ENCODE measurements around the gene EMX2. TPM values are rescaled to one million over a fixed set of nuclear protein-coding genes. Genes with fewer than 3 reads are reported as not detected.

The EMX2 gene
- total and polyA plus RNA-seq, 2 experiments from 2014 or later = not detected

GRCh38 chr10:117565068-117565467, 22.5 kb downstream of the EMX2 start:
- Histone ChIP-seq H3K4me3 (no peak overlapping the region), H3F3A (replicated peaks; ENCODE audit: low read depth) (no peaks in the 10 kb centered on the region), H3K79me2 (replicated peaks; ENCODE audit: insufficient read depth) (no peaks in the 10 kb centered on the region), H3K36me3 (ENCODE audit: insufficient read depth) (no peaks in the 10 kb centered on the region), H3K4me2 (no peak overlapping the region), H2AFZ (no peak overlapping the region; the same call in 1 of the 2 replicates), H4K20me1 (replicated peaks; ENCODE audit: insufficient read depth) (no peaks in the 10 kb centered on the region), H3K4me1 (ENCODE audit: insufficient read depth) (no peaks in the 10 kb centered on the region), H3K27ac (ENCODE audit: low read depth) (no peak overlapping the region), H3K27me3 (ENCODE audit: insufficient read depth) (no peaks in the 10 kb centered on the region), H3K9me2 (ENCODE audit: insufficient read depth) (no peaks in the 10 kb centered on the region)
- H3K4me1 Mint-ChIP-seq = peaks cover 12% of the 10 kb centered on the region
- no peak for DNase-seq (ENCODE audit: low spot score)
- no peaks in the 10 kb centered on the region for H3K36me3 Mint-ChIP-seq (ENCODE audit: low read depth)
- no peak overlapping the region for H3K4me3 Mint-ChIP-seq
- ATAC-seq = no peak
- H3K9me3 Mint-ChIP-seq = no peaks in the 10 kb centered on the region
- H3K27ac Mint-ChIP-seq = no peak overlapping the region
- peaks cover 9% of the 10 kb centered on the region for H3K27me3 Mint-ChIP-seq (ENCODE audit: insufficient read depth, low read depth, poor library complexity)
- TF ChIP-seq CREB1 (CRISPR knock-in tag; IDR thresholded peaks at IDR 0.05; ENCODE audit: low read depth) (no peak), ZNF331 (CRISPR knock-in tag; IDR thresholded peaks at IDR 0.05; ENCODE audit: low read depth) (no peak), EZH2 (IDR thresholded peaks at IDR 0.05; ENCODE audit: low read depth, unreplicated experiment) (no peak)

- no peak for DNase-seq (ENCODE audit: low spot score)
- TF ChIP-seq EZH2phosphoT487 (IDR thresholded peaks at IDR 0.05; ENCODE audit: unreplicated experiment) (no peak), ETS1 (IDR thresholded peaks at IDR 0.05) (no peak), POLR2AphosphoS5 (IDR thresholded peaks at IDR 0.05; ENCODE audit: low read depth) (no peak), ZNF462 (CRISPR knock-in tag; IDR thresholded peaks at IDR 0.05) (no peak), ZNF331 (CRISPR knock-in tag; IDR thresholded peaks at IDR 0.05; ENCODE audit: low read depth) (no peak), NANOG (IDR thresholded peaks at IDR 0.05; ENCODE audit: borderline replicate concordance) (no peak), EZH2 (IDR thresholded peaks at IDR 0.05; ENCODE audit: low read depth, unreplicated experiment) (no peak), REST (IDR thresholded peaks at IDR 0.05; ENCODE audit: unreplicated experiment) (no peak), CREB1 (CRISPR knock-in tag; IDR thresholded peaks at IDR 0.05; ENCODE audit: low read depth) (no peak), JUNB (IDR thresholded peaks at IDR 0.05; ENCODE audit: unreplicated experiment) (no peak)
Measured at GRCh38 chr10:117568334-117568733, 25.8 kb downstream of the EMX2 start.

More at GRCh38 chr10:117568334-117568733, 25.8 kb downstream of the EMX2 start:
- no peaks in the 10 kb centered on the region for H3K9me3 Mint-ChIP-seq
- H3K27me3 Mint-ChIP-seq (ENCODE audit: insufficient read depth, low read depth, poor library complexity) = peaks cover 11% of the 10 kb centered on the region
- ATAC-seq = no peak
- Histone ChIP-seq H3K9me2 (ENCODE audit: insufficient read depth) (no peaks in the 10 kb centered on the region), H3K27ac (ENCODE audit: low read depth) (no peak overlapping the region), H4K20me1 (replicated peaks; ENCODE audit: insufficient read depth) (no peaks in the 10 kb centered on the region), H3F3A (replicated peaks; ENCODE audit: low read depth) (no peaks in the 10 kb centered on the region), H3K27me3 (ENCODE audit: insufficient read depth) (no peaks in the 10 kb centered on the region), H2AFZ (no peak overlapping the region), H3K79me2 (replicated peaks; ENCODE audit: insufficient read depth) (no peaks in the 10 kb centered on the region), H3K4me1 (ENCODE audit: insufficient read depth) (no peaks in the 10 kb centered on the region), H3K4me2 (no peak overlapping the region), H3K36me3 (ENCODE audit: insufficient read depth) (no peaks in the 10 kb centered on the region), H3K4me3 (no peak overlapping the region)
- no peak overlapping the region for H3K4me3 Mint-ChIP-seq
- no peak overlapping the region for H3K27ac Mint-ChIP-seq
- peaks cover 12% of the 10 kb centered on the region for H3K4me1 Mint-ChIP-seq
- H3K36me3 Mint-ChIP-seq (ENCODE audit: low read depth) = no peaks in the 10 kb centered on the region
